HG03103 (cell line): ENCODE measurements around the gene KCNF1.

Experiments used
- ATAC-seq: cut with Tn5 transposase; IDR thresholded peaks from one replicate; pipeline ENCODE4 v1.9.1; 2021; ENCODE audit warnings: low read depth; ENCODE audit not compliant: unreplicated experiment

Gene KCNF1

DNA sequence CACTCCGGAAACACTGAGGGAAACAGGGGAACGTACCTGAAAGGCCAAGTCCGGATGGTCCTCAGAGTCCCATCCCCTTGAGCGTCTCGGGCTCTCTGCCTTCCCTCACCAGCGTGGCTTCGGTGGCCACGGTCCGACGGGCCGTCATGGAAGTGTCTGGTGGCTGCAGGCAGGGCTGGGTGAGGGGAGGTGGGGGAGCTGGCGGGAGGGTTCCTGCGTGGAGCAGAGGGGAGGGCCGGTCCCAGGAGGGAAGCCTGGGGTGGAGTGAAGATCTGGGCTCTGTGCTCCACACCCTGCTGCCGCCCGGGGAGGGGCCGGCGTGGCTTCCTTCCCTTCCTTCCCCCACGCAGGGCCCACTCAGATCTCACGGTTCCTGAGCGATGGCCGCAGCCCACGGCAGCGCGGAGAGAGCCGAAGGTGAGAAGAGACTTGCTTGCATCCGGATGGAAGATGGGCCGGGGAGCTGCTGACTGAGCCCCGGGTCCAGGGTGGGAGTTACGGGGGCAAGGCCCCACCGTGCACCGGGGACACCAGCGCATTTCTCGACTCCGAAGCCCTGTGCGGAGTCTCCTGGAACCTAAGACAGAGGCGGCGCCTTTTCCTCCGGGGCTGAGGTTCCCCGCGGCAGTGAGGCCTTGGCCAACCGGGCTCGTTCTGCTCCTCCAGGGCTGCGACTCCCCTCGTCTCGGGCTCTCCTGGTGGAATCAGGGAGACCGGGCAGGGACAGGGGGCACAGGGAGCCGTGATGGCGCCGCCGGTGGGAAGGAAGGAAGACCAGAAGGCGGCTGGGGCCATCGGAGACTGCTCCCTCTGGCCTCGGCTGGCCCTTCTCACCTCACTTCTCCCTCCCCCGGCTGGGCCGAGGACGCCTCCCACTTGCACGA, 49.1 kb downstream of the KCNF1 start:
- no peak for ATAC-seq

DNA sequence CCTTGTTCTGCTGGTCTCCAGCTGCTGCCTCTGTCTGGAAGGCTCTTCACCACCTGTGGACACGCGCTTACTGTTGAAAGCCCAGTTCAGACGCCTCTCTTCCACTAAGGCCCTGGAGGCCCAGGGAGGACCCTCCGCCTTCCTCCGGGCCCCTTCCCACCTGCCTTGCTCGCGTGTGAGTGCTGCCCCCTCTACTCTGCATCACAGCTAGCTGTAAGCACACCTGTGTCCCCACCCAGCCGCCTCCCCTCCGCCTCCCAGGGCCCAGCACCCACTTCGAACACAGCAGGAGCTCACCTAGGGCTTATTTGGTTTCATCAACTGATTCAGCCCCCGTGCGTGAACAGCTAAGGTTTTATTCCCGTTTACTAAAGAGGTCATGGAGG, 49.7 kb downstream of the KCNF1 start:
- no peak for ATAC-seq

DNA sequence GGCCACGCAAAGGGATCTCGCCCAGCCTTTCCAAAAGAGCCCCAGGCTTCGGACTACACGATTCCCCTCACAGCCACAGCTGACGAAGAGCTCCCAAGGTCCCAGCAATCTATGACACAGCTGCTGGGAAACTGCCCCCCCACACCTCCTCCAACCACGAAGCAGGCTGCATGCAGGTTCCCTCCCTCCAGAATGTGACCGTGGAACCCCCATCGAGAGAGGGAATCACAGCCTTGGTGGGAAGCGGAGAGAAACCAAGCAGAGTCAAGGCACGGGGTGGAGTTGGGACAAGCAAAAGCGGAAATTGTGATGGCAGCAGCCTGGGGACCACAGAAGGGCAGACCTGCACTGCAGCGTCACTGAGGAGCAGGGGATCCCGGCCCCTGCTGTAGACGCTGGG, 50.3 kb downstream of the KCNF1 start:
- no peak for ATAC-seq

DNA sequence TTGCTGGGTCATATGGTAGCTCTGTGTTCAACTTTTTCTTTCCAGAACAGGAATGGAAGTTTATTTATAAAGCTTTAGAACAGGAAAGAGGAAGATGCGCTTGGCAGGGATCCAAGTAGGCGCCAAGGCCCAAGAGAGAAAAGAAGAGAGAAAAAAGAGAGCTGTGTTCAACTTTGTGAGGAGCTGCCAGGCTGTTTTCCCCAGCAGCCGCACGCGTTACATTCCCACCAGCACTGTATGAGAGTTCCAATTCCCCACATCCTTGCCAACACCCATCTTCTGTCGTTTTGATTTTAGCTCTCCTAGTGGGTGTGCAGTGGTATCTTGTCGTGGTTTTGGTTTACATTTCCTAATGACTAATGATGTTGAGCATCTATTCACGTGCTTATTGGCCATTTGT, 51.4 kb downstream of the KCNF1 start:
- no peak for ATAC-seq
